ENCODE results near the gene F11R. TPM values are rescaled to one million over a fixed set of nuclear protein-coding genes. Genes with fewer than 3 reads are reported as not detected.

F11R gene
- total RNA-seq, 2 donors from 2014 or later = 134 to 179 TPM

- DNase-seq = no peak
- Histone ChIP-seq H3K27me3 (no peaks in the 10 kb centered on the region), H3K4me3 (no peak overlapping the region), H3K9me3 (no peaks in the 10 kb centered on the region), H3K36me3 (peaks cover 9% of the 10 kb centered on the region), H3K4me1 (no peaks in the 10 kb centered on the region), H3K9ac (ENCODE audit: low read depth in 2 of 2, low read length in 2 of 2) (no peak overlapping the region), H3K27ac (no peak overlapping the region)
- intact Hi-C loops (cut with DNase I) = no loop called here
- TF ChIP-seq CTCF (IDR thresholded peaks at IDR 0.05) = no peak
Measured at GRCh38 chr1:161000736-161001480, 20.0 kb downstream of the F11R start.

- Histone ChIP-seq H3K4me3 (no peak overlapping the region), H3K27ac (no peak overlapping the region), H3K9ac (ENCODE audit: low read depth in 2 of 2, low read length in 2 of 2) (no peak overlapping the region), H3K36me3 (peaks cover 9% of the 10 kb centered on the region), H3K27me3 (no peaks in the 10 kb centered on the region), H3K9me3 (no peaks in the 10 kb centered on the region), H3K4me1 (no peaks in the 10 kb centered on the region)
- no peak for TF ChIP-seq CTCF (IDR thresholded peaks at IDR 0.05)
- intact Hi-C loops (cut with DNase I) = loop anchor here (5.0 to 10.0 kb wide), 2 partner anchors 45 to 98 kb away; partner anchors contain the start of genes KLHDC9 and USF1
- DNase-seq = no peak
Measured at GRCh38 chr1:160999376-160999775, 21.6 kb downstream of the F11R start.

GRCh38 chr1:160997323-160998038 is 23.5 kb downstream of the F11R start:
- Histone ChIP-seq H3K27ac (peak overlapping the region; percentile 63), H3K27me3 (no peaks in the 10 kb centered on the region), H3K4me3 (no peak overlapping the region), H3K9ac (ENCODE audit: low read depth in 2 of 2, low read length in 2 of 2) (peak overlapping the region in 1 of 2 donors; percentile 19), H3K36me3 (peaks cover 9% of the 10 kb centered on the region), H3K4me1 (no peaks in the 10 kb centered on the region), H3K9me3 (no peaks in the 10 kb centered on the region)
- intact Hi-C loops (cut with DNase I) = loop anchor here (5.0 to 10.0 kb wide), 2 partner anchors 47 to 100 kb away; partner anchors contain the start of genes KLHDC9 and USF1
- peak; percentile 58 for TF ChIP-seq CTCF (IDR thresholded peaks at IDR 0.05)
- DNase-seq = peak; percentile 79

GRCh38 chr1:160996178-160996577 is 24.8 kb downstream of the F11R start:
- no peak overlapping the region for H3K9ac ChIP-seq (ENCODE audit: low read depth in 2 of 2, low read length in 2 of 2)
- peaks cover 9% of the 10 kb centered on the region for H3K36me3 ChIP-seq
- peak overlapping the region; percentile 63 for H3K27ac ChIP-seq

More at GRCh38 chr1:160996178-160996577, 24.8 kb downstream of the F11R start:
- intact Hi-C loops (cut with DNase I) = loop anchor here (5.0 to 10.0 kb wide), 2 partner anchors 49 to 101 kb away; partner anchors contain the start of genes KLHDC9 and USF1
- no peak for TF ChIP-seq CTCF (IDR thresholded peaks at IDR 0.05)
- no peaks in the 10 kb centered on the region for H3K9me3 ChIP-seq
- DNase-seq = no peak
- H3K4me3 ChIP-seq = no peak overlapping the region
- no peaks in the 10 kb centered on the region for H3K4me1 ChIP-seq
- H3K27me3 ChIP-seq = no peaks in the 10 kb centered on the region

Measured in colonic mucosa (tissue), 4 donors.